Activated gamma-delta T cell (primary cell): Measurements from ENCODE around the gene MRGPRF.

Experiments
- DNase-seq: peaks from one replicate; lab custom pipeline; 2025; lab: John Stamatoyannopoulos, UW

Gene MRGPRF

GRCh38 chr11:69050592-69051380 lies 37.7 kb upstream of the MRGPRF start:
- DNase-seq, result no peak

DNA sequence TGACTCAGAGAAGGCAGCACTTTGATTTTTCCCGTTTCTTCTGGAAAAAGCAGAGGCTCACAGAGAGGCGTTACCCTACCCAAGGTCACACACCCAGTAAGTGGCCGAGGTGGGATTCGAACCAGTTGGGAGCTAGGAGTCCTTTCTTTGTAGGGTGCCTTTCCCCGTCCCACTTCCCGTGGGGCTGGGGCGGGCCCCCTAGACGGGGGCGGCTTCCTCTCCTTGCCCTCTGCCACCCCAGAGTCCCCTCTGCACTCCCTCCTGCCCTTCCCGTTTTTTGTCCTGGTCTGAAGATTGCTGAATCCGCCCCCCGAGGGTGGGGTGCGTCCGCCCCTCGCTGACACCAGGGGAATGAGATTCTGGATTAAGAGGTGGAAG lies 36.4 kb upstream of the MRGPRF start:
- DNase-seq, result no peak

- peak; percentile 80 for DNase-seq
Observed at GRCh38 chr11:69048694-69049489, 35.8 kb upstream of the MRGPRF start, which contains the start of gene TPCN2. TSS of gene TPCN2 (plus strand) at chr11:69048932. CDS start at chr11:69048998, 66 bp downstream.

DNA sequence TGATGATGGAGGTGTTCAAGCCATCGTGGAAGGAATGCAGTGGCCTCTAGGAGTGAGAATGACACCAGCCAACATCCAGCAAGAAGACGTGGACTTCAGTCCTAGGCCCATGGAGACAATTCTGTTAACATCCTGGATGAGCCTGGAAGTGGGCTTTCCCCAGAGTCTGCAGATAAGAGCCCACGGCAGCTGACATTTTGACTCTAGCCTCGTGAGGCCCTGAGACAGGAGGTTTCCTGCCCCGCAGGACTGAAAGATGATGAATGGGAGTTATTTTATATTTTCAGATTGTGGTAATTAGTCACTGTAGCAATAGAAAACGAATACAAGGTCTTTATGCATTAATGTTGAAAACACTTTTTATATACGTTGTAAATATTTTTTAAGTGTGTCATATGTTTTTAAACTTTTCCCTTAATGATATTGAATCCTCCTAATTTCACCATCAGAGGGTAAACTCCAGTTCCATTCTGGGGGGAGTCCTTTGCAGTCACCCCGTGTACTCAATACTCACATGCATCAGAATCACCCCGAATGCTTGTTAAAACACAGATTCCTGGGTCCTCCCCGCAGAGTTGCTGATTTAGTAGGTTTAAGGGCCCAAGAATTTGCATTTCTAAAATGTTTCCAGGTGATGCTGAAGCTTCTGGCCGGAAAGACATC lies 35.1 kb upstream of the MRGPRF start:
- no peak for DNase-seq

- DNase-seq, result no peak
Observed at GRCh38 chr11:69044111-69045013, 31.3 kb upstream of the MRGPRF start.

DNA sequence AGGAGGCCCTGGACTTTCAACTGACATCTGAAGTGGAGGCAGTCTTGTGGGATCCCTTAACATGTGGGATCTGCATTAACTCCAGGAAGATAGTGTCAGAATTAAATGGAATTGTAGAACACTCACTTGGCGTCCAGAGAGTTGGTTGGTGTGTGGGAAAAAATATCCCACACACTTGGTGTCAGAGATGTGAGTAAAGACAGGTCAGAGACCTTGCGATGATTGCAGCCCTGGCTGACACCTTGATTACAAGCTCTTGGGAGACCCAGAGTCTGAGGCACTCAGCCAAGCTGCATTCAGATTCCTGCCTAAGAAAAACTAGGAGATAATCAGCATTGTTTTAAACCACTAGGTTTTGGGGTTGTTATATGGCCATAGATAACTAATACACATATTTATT lies 28.5 kb upstream of the MRGPRF start:
- DNase-seq, result no peak

GRCh38 chr11:69040581-69041260 lies 27.7 kb upstream of the MRGPRF start:
- DNase-seq, result no peak

GRCh38 chr11:69040051-69040450 lies 27.0 kb upstream of the MRGPRF start:
- no peak for DNase-seq

DNA sequence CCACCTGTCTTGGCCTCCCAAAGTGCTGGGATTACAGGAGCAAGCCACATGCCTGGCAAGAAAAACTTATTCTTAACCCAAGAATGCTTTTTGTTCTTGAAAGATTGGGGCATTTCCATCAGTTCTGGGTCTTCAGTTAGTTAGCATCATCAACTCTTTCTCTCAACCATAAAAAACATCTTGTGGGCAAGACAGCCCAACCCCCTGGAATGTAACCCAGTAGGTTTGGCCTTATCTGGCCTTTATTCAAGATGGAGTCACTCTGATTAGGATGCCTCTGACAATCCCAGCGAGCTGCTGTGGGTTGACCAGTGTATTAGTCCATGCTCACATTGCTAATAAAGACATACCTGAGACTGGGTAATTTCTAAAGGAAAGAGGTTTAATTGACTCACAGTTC lies 26.5 kb upstream of the MRGPRF start:
- DNase-seq, result no peak

DNA sequence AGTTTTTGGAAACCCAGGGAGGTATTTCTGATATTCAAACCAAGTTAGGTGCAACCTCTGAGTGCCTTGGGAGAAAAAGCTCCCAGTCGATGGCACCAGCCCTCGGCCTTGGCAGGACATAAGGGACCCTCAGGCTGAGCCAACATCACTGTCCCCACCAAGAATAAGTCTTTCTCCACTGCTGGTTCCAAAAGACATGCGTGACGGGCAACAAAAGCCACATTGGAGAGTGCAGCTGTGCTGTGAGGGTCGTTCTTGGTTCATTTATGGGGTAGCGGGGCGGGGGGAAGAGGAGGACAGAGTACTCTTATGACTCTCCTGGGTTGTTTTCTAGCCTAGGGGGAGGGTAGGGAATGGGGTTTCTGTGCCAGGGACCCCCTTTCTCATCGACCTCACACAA lies 24.5 kb upstream of the MRGPRF start:
- no peak for DNase-seq

DNA sequence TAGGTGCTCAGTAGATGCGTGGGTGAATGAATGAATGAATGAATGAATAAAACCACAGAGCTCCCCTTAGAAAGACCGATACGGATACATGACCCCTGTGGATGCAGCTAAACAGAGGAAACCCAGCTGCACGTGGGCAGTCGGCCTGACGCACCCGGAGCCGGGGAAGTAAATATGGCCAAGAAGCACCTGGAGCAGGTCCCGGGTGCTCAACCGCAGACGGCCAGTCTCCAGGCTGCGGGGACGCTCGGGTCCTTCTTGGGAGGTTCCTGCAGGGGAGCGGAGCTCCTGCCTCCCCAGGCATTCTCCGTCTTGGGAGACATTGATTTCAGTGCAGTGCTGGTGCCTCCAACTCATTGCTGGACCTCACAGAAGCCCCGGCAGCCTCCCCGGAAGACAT lies 24.0 kb upstream of the MRGPRF start:
- DNase-seq, result no peak

DNA sequence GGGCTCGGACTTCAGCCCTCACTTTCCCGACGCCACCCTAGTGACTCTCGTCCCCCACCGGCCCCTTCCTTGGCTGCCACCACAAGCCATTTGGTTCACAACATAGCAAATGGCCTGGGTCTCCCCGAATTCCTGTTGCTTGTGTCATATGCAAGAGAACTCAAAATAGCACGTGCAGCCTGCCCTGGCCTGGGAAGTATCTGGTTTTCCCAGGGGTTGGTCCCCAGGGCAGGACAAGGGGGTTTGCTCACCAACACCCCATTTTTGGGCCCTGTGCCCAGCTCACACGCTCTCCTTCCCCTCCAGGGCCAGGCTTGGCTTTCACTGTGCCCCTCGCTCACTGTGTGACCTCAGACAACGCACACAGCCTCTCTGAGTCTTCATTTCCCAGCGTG lies 22.9 kb upstream of the MRGPRF start:
- DNase-seq, result no peak

DNA sequence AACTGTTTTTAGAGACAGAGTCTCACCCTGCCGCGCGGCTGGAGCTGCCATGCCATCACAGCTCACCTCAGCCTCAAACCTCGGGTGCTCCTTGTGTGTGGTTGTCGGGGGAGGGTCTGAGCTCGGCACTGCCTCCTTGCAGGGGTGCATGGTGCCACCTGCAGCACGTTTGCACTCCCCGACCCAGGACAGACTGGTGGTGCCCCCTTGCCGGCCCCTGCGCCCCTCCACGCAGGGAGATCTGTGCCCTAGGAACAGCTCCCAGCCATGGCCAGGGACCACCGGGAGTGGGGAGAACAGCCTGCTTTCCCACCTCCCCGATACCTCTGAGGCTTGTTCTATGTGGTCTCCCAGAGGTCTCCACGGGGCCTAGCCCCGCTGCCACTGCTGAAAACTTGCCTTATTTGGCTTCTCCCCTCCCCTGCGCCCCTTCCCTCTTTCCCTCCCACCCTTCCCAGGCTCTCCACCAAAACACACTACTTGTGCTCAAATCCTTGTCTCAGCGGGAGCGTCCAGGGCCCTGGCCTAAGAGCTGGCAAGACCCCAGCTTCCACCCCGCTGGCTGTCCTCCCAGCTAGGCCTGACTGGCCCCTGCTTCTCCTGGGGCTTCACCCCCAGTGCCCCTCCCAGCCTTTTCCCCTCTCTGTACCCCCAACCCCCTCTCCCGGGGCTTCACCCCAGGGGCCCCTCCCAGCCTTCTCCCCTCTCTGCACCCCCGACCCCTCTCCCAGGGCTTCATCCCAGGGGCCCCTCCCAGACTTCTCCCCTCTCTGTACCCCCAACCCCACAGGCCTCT lies 22.3 kb upstream of the MRGPRF start:
- no peak for DNase-seq

- no peak for DNase-seq
Observed at GRCh38 chr11:69034123-69034867, 21.2 kb upstream of the MRGPRF start.

- no peak for DNase-seq
Observed at GRCh38 chr11:69033431-69033830, 20.4 kb upstream of the MRGPRF start.

DNA sequence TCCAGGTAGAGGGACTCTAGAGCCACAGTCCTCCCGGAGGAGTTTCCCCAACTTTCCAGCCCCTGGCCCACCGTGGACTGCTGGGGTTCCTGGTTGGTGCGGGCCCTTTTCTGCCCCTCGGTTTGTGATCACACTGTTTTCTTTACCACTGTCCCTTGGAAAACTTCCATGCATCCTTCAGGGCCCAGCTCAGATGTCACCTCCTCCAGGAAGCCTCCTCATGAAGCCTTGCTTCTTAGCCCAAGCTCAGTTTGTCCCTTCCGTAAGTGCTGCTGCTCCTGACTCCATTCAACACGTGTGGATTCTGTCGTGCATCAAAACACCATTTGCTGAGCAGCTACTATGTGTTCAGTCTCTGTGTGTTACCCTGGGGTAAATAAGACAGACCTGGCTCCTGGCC lies 19.8 kb upstream of the MRGPRF start:
- no peak for DNase-seq

DNA sequence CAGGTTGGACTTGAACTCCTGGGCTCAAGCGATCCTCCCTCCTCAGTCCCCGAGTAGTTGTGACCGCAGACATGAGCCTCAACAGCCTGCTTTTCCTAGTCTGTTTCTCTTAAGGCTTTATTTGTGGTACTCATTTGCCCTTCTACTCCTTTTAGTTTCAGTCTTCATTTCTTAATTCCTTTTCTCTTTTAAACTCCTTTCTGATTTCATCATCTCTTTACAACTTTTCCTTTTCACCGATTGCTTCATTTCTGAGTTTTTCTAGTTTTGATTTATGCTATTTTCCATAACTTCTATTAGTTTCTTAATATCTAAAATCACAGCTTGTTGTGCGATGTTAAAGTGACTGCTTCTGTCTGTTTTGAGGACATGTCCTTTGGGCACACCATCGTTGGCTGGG lies 17.3 kb upstream of the MRGPRF start:
- DNase-seq, result no peak

DNA sequence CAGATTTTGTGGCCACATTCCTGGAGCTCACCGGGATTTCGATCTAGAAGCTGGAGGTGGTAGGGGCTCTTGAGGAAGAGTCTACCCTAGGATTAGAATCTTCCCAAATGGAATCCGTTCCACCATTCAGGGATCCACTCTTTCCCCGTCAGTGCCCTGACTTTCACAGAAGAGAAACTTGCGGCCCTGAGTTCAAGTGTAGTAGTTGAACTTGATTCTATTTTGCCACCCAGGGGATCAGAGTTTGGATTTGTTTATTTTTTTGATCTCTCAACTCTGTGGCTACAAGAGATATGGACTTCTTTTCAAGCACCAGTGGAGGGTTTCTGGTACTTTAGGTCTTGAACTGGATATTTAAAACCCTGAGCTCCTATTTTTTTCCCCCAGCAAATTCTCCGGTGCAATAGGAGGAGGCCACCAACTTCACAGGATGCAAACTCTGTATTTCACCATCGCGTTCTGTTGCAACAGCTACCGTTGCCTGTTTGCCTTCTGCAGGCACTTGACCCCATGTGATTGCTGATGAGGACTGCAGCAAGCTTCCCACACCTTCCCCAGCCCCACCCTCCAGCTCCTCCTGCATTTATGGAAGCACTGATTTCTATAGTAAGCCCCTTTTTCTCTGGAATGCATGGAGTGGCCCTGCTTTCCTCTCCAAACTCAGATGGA lies 14.8 kb upstream of the MRGPRF start:
- no peak for DNase-seq

GRCh38 chr11:69024509-69024908 lies 11.5 kb upstream of the MRGPRF start:
- DNase-seq, result no peak
